HEK293 (cell line): ENCODE data around the gene ADGRB3.

Experiments used
- PRDM6 ChIP-seq: fragments of 450-650 bp; formaldehyde crosslinking; IDR thresholded peaks from 2 replicates; pipeline ENCODE4 v1.5.1; 2017; ENCODE audit warnings: missing biosample characterization, missing genetic modification characterization
- YY1 ChIP-seq: fragments of 450-650 bp; formaldehyde crosslinking; IDR thresholded peaks from 2 replicates; pipeline ENCODE4 v1.5.1; 2018; ENCODE audit warnings: missing biosample characterization, missing genetic modification characterization
- ZNF19 ChIP-seq: fragments of 450-650 bp; formaldehyde crosslinking; IDR thresholded peaks from 2 replicates; pipeline ENCODE4; 2016; ENCODE audit warnings: missing biosample characterization, missing genetic modification characterization, low read depth
- ZNF335 ChIP-seq: fragments of 450-650 bp; formaldehyde crosslinking; conservative IDR thresholded peaks from 2 replicates; pipeline ENCODE4 v1.5.1; 2016; ENCODE audit warnings: missing biosample characterization, missing genetic modification characterization
- ZNF580 ChIP-seq: fragments of 450-650 bp; formaldehyde crosslinking; IDR thresholded peaks from 2 replicates; pipeline ENCODE4 v1.5.1; 2016; ENCODE audit warnings: missing biosample characterization, missing genetic modification characterization
- TF ChIP-seq, protein P1 (sequence below): fragments of 450-650 bp; formaldehyde crosslinking; IDR thresholded peaks from 2 replicates; pipeline ENCODE4 v1.5.1; 2016; ENCODE audit warnings: missing biosample characterization, missing genetic modification characterization, borderline replicate concordance
- TF ChIP-seq, protein P2 (sequence below): fragments of 450-650 bp; formaldehyde crosslinking; IDR thresholded peaks from 2 replicates; pipeline ENCODE4 v1.5.1; 2016; ENCODE audit warnings: missing biosample characterization, missing genetic modification characterization

DNA sequence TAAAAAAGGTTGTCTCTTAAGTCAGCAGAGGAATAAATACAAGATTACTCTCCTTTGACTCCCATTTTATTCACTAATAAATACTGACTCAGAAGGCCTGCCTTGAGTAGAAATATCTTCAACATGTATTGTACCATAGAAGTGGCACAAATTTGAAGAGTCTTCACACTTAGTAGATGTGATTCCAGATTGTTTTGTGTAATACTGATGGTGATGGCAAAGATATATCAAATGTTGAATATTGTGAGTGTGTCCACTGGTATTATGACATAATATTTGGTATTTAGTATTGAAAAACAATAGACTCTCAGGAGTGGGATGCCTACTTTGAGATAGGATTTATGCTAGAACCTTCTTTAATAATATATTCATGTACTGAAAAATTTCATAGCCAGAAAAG, 7.0 kb downstream of the ADGRB3 start:
- TF ChIP-seq ZNF580 (tag by site-specific recombination): no peak
- no peak for TF ChIP-seq PRDM6 (tag by site-specific recombination)
- TF ChIP-seq, protein P1, sequence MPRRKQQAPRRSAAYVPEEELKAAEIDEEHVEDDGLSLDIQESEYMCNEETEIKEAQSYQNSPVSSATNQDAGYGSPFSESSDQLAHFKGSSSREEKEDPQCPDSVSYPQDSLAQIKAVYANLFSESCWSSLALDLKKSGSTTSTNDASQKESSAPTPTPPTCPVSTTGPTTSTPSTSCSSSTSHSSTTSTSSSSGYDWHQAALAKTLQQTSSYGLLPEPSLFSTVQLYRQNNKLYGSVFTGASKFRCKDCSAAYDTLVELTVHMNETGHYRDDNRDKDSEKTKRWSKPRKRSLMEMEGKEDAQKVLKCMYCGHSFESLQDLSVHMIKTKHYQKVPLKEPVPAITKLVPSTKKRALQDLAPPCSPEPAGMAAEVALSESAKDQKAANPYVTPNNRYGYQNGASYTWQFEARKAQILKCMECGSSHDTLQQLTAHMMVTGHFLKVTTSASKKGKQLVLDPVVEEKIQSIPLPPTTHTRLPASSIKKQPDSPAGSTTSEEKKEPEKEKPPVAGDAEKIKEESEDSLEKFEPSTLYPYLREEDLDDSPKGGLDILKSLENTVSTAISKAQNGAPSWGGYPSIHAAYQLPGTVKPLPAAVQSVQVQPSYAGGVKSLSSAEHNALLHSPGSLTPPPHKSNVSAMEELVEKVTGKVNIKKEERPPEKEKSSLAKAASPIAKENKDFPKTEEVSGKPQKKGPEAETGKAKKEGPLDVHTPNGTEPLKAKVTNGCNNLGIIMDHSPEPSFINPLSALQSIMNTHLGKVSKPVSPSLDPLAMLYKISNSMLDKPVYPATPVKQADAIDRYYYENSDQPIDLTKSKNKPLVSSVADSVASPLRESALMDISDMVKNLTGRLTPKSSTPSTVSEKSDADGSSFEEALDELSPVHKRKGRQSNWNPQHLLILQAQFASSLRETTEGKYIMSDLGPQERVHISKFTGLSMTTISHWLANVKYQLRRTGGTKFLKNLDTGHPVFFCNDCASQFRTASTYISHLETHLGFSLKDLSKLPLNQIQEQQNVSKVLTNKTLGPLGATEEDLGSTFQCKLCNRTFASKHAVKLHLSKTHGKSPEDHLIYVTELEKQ (tag by site-specific recombination): no peak
- no peak for TF ChIP-seq YY1
- TF ChIP-seq, protein P2, sequence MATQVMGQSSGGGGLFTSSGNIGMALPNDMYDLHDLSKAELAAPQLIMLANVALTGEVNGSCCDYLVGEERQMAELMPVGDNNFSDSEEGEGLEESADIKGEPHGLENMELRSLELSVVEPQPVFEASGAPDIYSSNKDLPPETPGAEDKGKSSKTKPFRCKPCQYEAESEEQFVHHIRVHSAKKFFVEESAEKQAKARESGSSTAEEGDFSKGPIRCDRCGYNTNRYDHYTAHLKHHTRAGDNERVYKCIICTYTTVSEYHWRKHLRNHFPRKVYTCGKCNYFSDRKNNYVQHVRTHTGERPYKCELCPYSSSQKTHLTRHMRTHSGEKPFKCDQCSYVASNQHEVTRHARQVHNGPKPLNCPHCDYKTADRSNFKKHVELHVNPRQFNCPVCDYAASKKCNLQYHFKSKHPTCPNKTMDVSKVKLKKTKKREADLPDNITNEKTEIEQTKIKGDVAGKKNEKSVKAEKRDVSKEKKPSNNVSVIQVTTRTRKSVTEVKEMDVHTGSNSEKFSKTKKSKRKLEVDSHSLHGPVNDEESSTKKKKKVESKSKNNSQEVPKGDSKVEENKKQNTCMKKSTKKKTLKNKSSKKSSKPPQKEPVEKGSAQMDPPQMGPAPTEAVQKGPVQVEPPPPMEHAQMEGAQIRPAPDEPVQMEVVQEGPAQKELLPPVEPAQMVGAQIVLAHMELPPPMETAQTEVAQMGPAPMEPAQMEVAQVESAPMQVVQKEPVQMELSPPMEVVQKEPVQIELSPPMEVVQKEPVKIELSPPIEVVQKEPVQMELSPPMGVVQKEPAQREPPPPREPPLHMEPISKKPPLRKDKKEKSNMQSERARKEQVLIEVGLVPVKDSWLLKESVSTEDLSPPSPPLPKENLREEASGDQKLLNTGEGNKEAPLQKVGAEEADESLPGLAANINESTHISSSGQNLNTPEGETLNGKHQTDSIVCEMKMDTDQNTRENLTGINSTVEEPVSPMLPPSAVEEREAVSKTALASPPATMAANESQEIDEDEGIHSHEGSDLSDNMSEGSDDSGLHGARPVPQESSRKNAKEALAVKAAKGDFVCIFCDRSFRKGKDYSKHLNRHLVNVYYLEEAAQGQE (tag by site-specific recombination): no peak
- TF ChIP-seq ZNF335: no peak
- no peak for TF ChIP-seq ZNF19 (tag by site-specific recombination)
